GM06990 (cell line): ENCODE measurements around the gene ERC2.

ENCODE experiments used
- DNase-seq: peaks from one replicate; pipeline ENCODE4 v3.0.0-alpha.2; 2011; ENCODE audit not compliant: insufficient read length; ENCODE audit errors: extremely low read depth
- H3K27me3 ChIP-seq: replicated peaks from 2 replicates; pipeline ENCODE4 v1.6.0; 2011; ENCODE audit warnings: low read length; ENCODE audit not compliant: control insufficient read depth, insufficient read depth
- H3K36me3 ChIP-seq: 2 replicates; pipeline ENCODE4 v1.5.1; 2011; ENCODE audit warnings: low read length; ENCODE audit not compliant: control insufficient read depth, insufficient read depth
- H3K4me3 ChIP-seq: replicated peaks from 2 replicates; pipeline ENCODE4 v1.5.1; 2011; ENCODE audit warnings: low read depth, mild to moderate bottlenecking, control low read depth, low read length
- CTCF ChIP-seq: IDR thresholded peaks from 2 replicates; pipeline ENCODE4 v1.5.1; 2011; ENCODE audit warnings: low read length, control low read depth, mild to moderate bottlenecking, inconsistent platforms; ENCODE audit not compliant: insufficient read depth, poor library complexity, severe bottlenecking

Gene ERC2

GRCh38 chr3:56157693-56158362, 310.4 kb downstream of the ERC2 start:
- no peaks in the 10 kb centered on the region for H3K36me3 ChIP-seq
- DNase-seq: no peak
- H3K27me3 ChIP-seq: no peaks in the 10 kb centered on the region
- TF ChIP-seq CTCF: no peak
- H3K4me3 ChIP-seq: no peak overlapping the region

- Histone ChIP-seq H3K4me3 (no peak overlapping the region), H3K36me3 (no peaks in the 10 kb centered on the region), H3K27me3 (no peaks in the 10 kb centered on the region)
- no peak for TF ChIP-seq CTCF
- DNase-seq: no peak
These were observed 314.0 kb downstream of the ERC2 start for GRCh38 chr3:56154297-56154696.

- TF ChIP-seq CTCF: no peak
- Histone ChIP-seq H3K36me3 (no peaks in the 10 kb centered on the region), H3K4me3 (no peak overlapping the region), H3K27me3 (no peaks in the 10 kb centered on the region; the same call in 1 of the 2 replicates)
- DNase-seq: no peak
These were observed 320.9 kb downstream of the ERC2 start for GRCh38 chr3:56147354-56147753.

GRCh38 chr3:56145410-56145809, 322.9 kb downstream of the ERC2 start:
- H3K36me3 ChIP-seq: no peaks in the 10 kb centered on the region

GRCh38 chr3:56144805-56145204, 323.5 kb downstream of the ERC2 start:
- TF ChIP-seq CTCF: no peak
- no peak for DNase-seq
- no peaks in the 10 kb centered on the region; the same call in 1 of the 2 replicates for H3K27me3 ChIP-seq
- no peak overlapping the region for H3K4me3 ChIP-seq
- no peaks in the 10 kb centered on the region for H3K36me3 ChIP-seq

More at GRCh38 chr3:56145410-56145809, 322.9 kb downstream of the ERC2 start:
- Histone ChIP-seq H3K27me3 (no peaks in the 10 kb centered on the region; the same call in 1 of the 2 replicates), H3K4me3 (no peak overlapping the region)
- DNase-seq: no peak
- TF ChIP-seq CTCF: no peak

- H3K27me3 ChIP-seq: no peaks in the 10 kb centered on the region
- no peak for TF ChIP-seq CTCF
- no peak for DNase-seq
- H3K36me3 ChIP-seq: no peaks in the 10 kb centered on the region
- H3K4me3 ChIP-seq: no peak overlapping the region
These were observed 330.9 kb downstream of the ERC2 start for GRCh38 chr3:56137415-56137814.
